GM18517 (cell line): ENCODE data around the gene NUP188.
"Not testable (repeated sequence)": the region's sequence is repeated elsewhere in the genome, so short reads cannot be mapped to it uniquely, and the experiment has no call there.

Source experiments
- ATAC-seq: cut with Tn5 transposase; IDR thresholded peaks from one replicate; pipeline ENCODE4 v1.9.1; 2021; ENCODE audit warnings: mild to moderate bottlenecking, moderate library complexity; ENCODE audit not compliant: unreplicated experiment

NUP188 gene

DNA sequence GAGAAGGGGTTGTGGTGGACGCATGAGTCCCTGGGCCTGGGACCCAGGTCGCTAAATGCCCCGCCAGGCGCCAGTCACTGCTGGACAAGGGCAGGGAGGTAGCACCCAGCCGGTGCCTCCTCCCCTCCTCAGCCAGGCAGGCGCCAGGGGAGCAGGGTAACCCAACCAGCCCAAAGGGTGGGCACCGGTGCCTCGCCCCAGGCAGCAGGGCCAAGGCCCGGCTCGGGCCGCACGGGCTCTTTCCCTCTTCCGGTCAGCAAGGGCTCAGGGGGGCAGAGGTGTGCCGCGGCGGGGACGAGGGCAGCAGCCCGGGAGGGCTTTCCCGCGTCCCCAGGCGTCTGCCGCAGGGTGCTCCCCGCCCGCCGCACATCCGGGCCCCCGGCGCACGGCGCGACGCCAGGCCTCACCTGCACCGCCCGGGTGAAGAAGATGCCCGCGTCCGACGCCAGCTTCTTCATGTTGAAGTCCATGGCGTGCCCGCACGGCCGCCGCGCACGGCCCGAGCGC, 80.2 kb downstream of the NUP188 start:
- peak; percentile 52 for ATAC-seq

DNA sequence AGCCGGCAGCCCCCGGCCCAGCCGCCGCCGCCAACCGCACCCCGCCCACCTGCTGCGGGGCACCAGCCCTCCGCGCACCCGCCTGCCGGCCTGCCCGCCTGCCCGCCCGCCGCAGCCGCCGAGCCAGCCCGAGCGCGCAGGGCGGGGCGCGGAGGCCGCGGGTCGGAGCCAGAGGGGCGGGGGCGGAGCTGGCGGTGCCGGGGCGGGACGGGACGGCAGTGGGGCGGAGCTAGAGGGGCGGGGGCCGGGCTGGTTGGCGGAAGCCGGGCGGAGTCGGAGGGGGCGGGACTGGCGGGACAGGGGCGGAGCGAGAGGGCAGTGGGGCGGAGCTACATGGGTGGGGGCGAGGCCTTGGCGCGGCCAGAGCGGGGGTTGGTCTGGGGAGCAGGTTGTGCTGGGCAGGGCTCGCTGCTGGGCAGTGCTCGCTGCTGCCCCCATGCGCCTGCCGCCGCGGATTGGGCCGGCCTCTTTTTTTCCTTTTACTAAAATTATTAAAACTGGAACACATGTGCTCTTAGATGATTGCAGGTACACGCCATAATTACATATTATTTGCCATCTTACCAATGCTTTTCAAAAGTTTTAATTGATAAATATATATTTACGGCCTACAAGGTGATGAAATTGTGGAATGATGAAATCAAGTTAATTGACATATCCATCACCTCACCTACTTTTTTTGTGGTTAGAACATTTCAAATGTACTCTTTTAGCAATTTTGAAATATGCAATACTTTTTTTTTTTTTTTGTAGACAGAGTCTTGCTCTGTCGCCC, 80.9 kb downstream of the NUP188 start, which contains the start of gene SH3GLB2:
Gene SH3GLB2, minus strand, starts transcription at position 140 of the 775 bp plus-strand sequence. CDS start 177 bp downstream, outside the sequence.
- ATAC-seq: peak; percentile 57

- ATAC-seq: no peak
These were observed 82.7 kb downstream of the NUP188 start for GRCh38 chr9:129030191-129030590.

- no peak for ATAC-seq
These were observed 84.0 kb downstream of the NUP188 start for GRCh38 chr9:129031514-129031913.

DNA sequence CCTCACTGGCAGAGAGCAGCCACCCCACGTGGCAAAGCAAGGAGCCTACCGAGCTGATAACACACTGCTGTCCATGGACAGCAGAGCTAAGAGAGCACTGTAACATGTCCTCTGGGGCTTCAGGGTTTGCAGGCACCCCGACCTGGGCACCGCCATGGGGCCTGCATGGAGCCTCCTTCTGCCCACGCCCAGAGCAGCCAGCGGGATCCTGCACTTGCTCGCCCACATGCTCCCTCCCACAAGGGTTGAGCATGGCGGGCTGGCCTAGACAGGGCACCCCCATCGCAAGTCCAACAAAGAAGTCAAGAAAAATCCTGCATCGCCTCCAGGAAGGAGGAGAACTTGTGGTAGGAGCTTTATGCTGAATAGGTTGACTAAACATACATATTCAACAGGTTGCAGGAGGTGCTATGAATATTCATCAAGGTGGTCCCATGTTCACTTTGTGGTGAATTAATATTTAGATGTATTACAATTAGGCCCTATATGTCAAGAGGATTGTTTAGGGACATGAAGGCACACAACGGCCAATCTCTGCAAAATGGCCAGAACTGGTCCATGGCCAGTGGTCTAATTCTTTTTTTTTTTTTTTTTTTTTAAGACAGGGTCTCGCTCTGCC, 85.2 kb downstream of the NUP188 start:
- ATAC-seq: no peak

GRCh38 chr9:129033216-129033615, 85.7 kb downstream of the NUP188 start:
- ATAC-seq: no peak

- ATAC-seq: not testable (repeated sequence)
These were observed 88.3 kb downstream of the NUP188 start for GRCh38 chr9:129035838-129036237.

DNA sequence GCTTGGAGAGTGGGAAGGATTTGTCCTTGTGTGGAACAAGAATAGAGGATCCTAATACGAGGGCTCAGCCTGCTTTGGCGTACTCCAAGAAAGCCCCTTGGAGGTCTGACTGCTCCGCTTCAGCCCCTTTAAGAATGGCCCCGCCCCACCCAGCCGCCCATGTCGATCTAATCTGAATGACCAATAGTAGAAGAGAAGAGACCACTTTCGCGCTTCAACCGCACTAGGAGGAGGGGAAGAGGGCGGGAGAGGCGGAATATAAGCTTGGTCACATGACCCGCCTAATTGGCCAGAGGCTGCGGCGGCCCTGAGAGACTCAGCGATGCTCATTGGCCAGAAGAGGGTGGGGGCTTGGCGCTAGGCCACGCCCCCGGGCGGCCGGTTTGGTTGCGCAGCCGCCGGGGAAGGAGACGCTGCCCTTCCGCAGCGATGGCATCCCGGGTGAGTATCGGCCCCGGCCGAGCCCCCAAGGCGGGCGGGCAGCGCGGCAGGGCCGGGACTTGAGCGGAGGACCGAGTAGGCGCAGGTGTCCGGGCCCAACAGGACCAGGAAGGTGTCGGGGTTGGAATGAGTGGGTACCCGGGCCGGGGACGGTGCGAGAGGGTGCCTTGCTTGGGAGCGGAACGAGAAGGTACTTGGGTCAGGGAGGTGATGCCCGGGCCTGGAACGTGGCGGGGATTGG, 88.9 kb downstream of the NUP188 start, which contains the start of gene MIGA2:
Gene MIGA2, plus strand, starts transcription at position 386 of the 682 bp plus-strand sequence. CDS start 3,969 bp downstream, outside the sequence.
- peak; percentile 95 for ATAC-seq

DNA sequence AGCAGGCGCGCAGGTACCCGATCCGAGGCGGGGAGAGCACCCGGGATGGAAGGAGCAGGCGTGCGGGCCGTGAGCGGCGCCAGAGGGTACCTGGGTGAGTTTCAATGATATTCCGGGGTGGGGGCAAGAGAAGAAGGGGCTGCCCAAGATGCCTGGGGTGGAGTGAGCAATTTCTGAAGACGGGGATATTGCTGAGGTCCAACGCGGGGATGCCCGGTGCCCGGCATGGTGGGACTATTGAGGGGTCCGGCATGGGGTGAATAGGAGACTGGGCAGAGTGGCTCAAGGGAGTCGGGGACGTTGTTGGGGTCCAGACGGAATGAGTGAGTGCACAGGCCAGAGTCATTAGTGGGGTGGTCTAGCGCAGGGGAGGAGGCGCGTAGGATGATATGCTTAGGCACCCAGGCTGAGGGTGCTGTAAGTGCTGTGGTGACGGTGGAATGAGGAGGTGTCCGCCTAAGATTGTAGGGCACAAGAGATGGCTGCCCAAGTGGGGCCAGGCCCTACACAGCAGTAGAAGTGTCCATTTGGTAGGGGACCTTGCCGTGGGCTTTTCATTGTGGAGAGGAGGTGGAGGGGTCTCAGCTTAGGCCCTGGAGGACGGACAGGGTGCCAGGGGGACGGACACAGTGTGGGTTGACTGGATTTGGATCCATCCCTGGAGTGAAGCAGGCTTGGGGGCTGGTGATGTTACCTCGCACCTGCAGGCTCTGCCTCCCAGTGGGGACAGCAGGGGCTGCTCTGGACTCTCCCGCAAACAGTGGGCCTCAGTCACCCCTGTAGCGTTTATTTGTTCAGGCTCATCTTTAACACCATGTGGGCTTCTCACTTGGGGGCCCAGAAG, 89.6 kb downstream of the NUP188 start:
- no peak for ATAC-seq

GRCh38 chr9:129037767-129038098, 90.2 kb downstream of the NUP188 start:
- ATAC-seq: no peak

- no peak for ATAC-seq
These were observed 90.8 kb downstream of the NUP188 start for GRCh38 chr9:129038109-129038852.

GRCh38 chr9:129040113-129040643, 92.7 kb downstream of the NUP188 start:
- ATAC-seq: no peak

DNA sequence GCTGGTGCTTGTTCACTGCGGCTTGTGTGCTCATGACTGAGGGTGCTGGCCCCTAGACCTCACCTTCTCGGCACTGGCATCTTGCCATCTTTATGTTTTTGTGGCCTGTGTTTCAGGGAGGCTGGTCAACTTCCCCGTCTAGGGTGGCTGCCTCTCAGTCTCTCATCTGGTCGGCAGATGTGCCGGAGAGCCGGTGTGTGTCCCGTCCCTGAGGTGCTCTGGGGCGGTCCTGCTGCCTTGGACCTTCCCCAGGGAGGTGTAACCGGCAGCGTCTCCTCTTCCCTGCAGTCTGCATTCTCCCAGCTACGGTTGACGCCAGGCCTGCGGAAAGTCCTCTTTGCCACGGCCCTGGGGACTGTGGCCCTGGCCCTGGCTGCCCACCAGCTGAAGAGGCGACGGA, 94.5 kb downstream of the NUP188 start:
- no peak for ATAC-seq

DNA sequence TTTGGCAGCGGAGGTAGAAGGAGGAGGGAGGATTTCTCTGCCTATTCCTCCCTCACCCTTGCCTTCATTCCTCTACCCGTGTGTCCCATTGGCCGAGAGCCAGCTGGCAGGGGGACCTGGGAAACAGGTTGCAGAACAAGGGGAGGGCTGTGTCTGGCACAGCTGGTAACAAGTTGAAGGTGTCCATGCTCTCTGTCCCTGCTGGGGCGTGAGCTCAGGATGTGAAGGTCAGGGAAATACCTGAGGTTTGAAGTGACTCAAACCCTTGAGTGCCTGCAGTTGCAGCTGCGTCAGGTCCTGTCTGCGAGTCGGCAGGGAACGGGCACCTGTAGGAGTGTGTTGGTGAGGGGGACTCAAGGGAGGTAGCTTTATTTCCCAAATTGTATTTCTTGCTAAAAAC, 105.1 kb downstream of the NUP188 start:
- ATAC-seq: no peak

- no peak for ATAC-seq
These were observed 105.5 kb downstream of the NUP188 start for GRCh38 chr9:129053020-129053419.

DNA sequence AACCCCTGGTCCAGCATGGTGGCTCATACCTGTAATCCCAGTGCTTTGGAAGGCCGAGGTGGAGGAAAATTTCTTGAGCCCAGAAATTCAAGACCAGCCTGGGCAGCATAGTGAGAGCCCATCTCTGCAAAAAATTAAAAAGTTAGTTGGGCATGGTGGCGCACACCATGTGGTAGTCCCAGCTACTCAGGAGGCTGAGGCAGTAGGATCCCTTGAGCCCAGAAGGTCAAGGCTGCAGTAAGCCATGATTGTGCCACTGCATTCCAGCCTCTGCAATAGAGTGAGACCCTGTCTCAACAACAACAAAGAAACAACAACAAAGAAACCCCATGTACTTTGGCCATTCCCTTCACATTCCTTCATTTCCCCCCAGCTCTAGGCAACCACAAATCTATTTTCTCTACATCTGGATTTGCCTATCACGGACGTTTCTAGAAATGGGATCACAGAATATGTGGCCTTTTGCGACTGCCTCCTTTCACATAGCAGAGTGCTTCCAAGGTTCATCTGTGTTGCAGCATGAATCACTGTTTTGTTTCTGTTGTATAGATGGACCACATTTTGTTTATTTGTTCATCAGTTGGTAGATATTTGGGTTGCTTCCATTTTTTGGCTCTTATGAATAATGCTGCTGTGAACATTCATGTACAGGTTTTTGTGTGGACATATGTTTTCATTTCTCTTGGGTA, 106.8 kb downstream of the NUP188 start:
- no peak for ATAC-seq
